Measurements from ENCODE around the gene TMEM272.

TMEM272 gene

GRCh38 chr13:51786425-51787265, 58.3 kb downstream of the TMEM272 start:
- TF ChIP-seq POLR2A (IDR thresholded peaks at IDR 0.05; ENCODE audit: low read depth, low read length) (no peak), POLR2AphosphoS5 (IDR thresholded peaks at IDR 0.05; ENCODE audit: low read depth, low read length) (no peak), TAF1 (IDR thresholded peaks at IDR 0.05; ENCODE audit: borderline replicate concordance, low read depth, low read length) (no peak)
- DNase-seq (ENCODE audit: insufficient read length) (no peak), FAIRE-seq (no peak)

- FAIRE-seq = no peak
- no peak for TF ChIP-seq POLR2AphosphoS5 (IDR thresholded peaks at IDR 0.05; ENCODE audit: low read depth, low read length)
- TF ChIP-seq POLR2A (IDR thresholded peaks at IDR 0.05; ENCODE audit: low read depth, low read length) = no peak
- TF ChIP-seq TAF1 (IDR thresholded peaks at IDR 0.05; ENCODE audit: borderline replicate concordance, low read depth, low read length) = no peak
Observed at GRCh38 chr13:51785712-51786424, 59.1 kb downstream of the TMEM272 start.

GRCh38 chr13:51784097-51784496, 60.9 kb downstream of the TMEM272 start:
- TF ChIP-seq TAF1 (IDR thresholded peaks at IDR 0.05; ENCODE audit: borderline replicate concordance, low read depth, low read length) (no peak), POLR2AphosphoS5 (IDR thresholded peaks at IDR 0.05; ENCODE audit: low read depth, low read length) (no peak), POLR2A (IDR thresholded peaks at IDR 0.05; ENCODE audit: low read depth, low read length) (no peak)
- DNase-seq (ENCODE audit: insufficient read length) (no peak), FAIRE-seq (no peak)

More at GRCh38 chr13:51785712-51786424, 59.1 kb downstream of the TMEM272 start:
- no peak for DNase-seq (ENCODE audit: insufficient read length)

DNA sequence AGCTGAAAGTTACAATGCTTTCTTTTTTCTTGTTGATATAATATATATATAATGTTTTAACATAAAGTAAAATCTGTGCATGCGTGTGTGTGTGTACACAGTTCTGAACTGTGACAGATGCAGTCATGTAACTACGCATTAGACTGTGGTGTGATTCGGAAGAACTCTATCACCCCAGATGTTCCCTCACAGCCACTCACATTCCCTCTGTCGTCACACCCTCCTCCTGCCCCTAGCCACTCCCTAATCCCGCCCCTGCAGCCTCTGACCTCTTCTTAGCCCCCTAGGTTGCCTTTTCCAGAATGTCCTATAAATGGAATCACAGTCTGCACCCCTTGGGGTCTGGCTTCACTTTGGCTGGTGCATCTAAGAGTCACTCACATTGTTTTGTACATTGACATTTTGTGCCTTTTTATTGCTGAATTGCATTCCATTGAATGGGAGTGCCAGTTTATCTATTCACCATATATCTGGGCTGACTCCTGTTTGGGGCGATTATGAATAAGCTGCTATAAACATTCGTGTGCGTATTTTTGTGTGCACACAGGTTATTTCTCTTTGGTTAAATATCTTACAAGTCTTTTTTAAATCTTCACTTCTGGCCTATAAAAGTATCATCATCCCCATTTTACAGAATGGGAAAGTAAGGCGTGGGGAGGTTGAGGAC, 61.4 kb downstream of the TMEM272 start:
- DNase-seq (ENCODE audit: insufficient read length) (no peak), FAIRE-seq (no peak)
- TF ChIP-seq POLR2A (IDR thresholded peaks at IDR 0.05; ENCODE audit: low read depth, low read length) = no peak

DNA sequence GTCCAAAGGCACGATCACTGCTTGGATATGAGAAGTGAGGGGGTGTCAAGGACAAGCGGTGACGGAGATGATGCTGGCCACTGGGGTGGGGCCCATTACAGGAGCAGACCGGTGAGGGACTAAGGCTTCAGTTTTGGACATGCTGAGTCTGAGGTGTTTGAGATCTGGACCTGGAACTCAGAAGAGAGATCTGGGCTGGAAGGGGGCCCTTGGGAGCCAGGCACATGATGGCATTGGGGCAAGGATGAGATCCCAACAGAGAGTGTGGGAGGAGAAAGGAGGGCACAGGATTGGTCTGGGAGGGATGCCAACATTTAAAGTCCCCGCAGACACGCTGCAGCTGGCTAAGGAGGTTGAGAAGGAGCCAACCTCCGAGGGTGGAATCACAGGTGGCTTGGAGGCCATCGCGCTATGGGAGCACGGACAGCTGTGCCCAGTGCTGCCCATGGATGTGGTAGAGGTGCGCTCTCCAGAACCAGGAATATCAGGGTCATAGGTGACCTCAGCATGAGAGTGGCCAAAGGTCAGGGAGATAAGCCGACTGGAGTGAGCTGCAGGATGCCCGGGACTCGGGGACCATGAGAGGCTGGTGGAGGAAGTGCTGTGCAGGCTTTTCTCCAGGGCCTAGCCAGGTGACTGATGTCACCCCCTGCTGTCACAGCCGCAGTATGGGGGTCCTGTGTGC, 62.8 kb downstream of the TMEM272 start:
- no peak for TF ChIP-seq TAF1 (IDR thresholded peaks at IDR 0.05; ENCODE audit: borderline replicate concordance, low read depth, low read length)
- TF ChIP-seq POLR2AphosphoS5 (IDR thresholded peaks at IDR 0.05; ENCODE audit: low read depth, low read length) = no peak
- TF ChIP-seq POLR2A (IDR thresholded peaks at IDR 0.05; ENCODE audit: low read depth, low read length) = no peak
- FAIRE-seq (no peak), DNase-seq (ENCODE audit: insufficient read length) (no peak)

DNA sequence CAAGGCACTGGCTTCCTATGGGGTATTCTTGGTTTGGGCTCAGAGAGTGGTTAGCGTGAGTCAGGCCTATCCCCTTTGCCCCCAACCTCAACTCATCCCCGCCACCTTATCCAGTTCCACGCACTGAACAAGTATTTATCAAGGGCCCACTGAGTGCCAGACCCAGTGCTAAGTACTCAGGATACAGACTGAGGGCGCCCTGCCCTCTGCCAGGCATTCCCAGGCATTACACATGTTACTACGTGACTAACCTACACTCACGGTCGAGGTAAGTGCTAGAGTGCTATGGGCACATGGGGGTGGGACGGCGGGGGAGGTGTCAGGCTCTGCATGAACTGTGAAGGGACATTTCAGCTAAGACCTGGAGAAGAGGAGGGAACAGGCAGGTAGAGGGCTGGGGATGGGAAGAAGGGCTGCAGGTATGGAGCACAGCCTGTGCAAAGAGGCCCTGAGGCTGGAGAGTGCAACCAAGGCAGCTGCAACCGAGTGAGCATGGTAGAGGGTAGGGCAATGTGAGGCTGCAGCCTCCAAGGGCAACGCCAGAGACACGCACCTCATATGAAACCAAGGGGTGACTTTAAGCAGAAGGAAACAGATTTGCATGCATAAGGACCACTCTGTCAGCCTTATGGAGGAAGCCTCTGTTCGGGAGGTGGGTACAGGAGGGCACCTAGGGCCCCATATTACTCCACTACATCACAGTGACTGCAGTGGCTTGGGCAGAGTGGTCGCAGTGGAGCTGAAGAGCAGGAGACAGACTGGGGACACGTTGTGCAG, 63.5 kb downstream of the TMEM272 start:
- DNase-seq (ENCODE audit: insufficient read length) = no peak
- no peak for TF ChIP-seq TAF1 (IDR thresholded peaks at IDR 0.05; ENCODE audit: borderline replicate concordance, low read depth, low read length)
- no peak for TF ChIP-seq POLR2AphosphoS5 (IDR thresholded peaks at IDR 0.05; ENCODE audit: low read depth, low read length)
- no peak for TF ChIP-seq POLR2A (IDR thresholded peaks at IDR 0.05; ENCODE audit: low read depth, low read length)
- FAIRE-seq = peak; percentile 74

GRCh38 chr13:51780099-51780498, 64.9 kb downstream of the TMEM272 start:
- FAIRE-seq (no peak), DNase-seq (ENCODE audit: insufficient read length) (no peak)
- TF ChIP-seq POLR2A (IDR thresholded peaks at IDR 0.05; ENCODE audit: low read depth, low read length) (no peak), POLR2AphosphoS5 (IDR thresholded peaks at IDR 0.05; ENCODE audit: low read depth, low read length) (no peak), TAF1 (IDR thresholded peaks at IDR 0.05; ENCODE audit: borderline replicate concordance, low read depth, low read length) (no peak)

DNA sequence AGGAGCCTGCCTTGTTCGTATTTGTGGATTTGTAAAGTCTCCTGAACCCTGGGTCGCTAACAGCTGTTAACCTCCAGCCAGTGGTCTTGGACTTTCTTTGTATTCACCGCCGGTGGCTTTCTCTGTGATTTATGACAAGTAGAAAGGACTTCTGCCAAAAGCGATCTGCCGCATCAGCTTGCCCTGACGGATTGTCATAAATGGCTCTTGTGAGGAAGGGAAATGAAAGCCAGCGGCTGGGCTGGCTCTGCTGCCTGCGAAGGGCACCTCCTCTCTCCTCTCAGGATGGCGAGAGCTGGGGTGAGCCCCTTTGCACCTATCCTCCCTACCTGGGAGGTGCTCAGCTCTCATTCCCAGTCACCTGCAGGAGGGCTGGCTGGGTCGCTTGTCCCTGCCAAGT, 66.6 kb downstream of the TMEM272 start:
- no peak for DNase-seq (ENCODE audit: insufficient read length)
- FAIRE-seq = no peak
- no peak for TF ChIP-seq POLR2A (IDR thresholded peaks at IDR 0.05; ENCODE audit: low read depth, low read length)
- TF ChIP-seq TAF1 (IDR thresholded peaks at IDR 0.05; ENCODE audit: borderline replicate concordance, low read depth, low read length) = no peak
- no peak for TF ChIP-seq POLR2AphosphoS5 (IDR thresholded peaks at IDR 0.05; ENCODE audit: low read depth, low read length)

DNA sequence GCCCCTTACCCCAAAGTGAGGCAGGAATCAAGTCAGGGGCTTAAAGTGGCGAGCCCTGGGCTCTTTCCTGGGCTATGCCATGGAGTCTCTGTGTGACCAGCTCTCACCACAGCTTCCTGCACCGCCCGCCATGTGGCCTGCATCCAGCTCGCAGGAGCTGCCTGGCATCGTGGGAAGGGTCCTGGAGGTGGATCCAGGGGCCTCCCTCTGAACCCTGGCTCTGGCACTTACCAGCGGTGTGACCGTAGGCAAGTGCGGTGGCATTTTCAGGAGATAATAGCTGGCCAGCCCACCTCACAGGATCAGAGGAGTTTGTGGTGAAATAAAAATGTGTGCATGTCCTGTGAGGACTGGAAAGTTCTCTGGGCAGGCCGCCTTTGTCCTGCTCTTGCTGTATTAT, 67.1 kb downstream of the TMEM272 start:
- TF ChIP-seq POLR2A (IDR thresholded peaks at IDR 0.05; ENCODE audit: low read depth, low read length) = no peak
- TF ChIP-seq TAF1 (IDR thresholded peaks at IDR 0.05; ENCODE audit: borderline replicate concordance, low read depth, low read length) = no peak
- TF ChIP-seq POLR2AphosphoS5 (IDR thresholded peaks at IDR 0.05; ENCODE audit: low read depth, low read length) = no peak
- no peak for FAIRE-seq
- no peak for DNase-seq (ENCODE audit: insufficient read length)

- DNase-seq (ENCODE audit: insufficient read length) (no peak), FAIRE-seq (no peak)
- no peak for TF ChIP-seq TAF1 (IDR thresholded peaks at IDR 0.05; ENCODE audit: borderline replicate concordance, low read depth, low read length)
- TF ChIP-seq POLR2AphosphoS5 (IDR thresholded peaks at IDR 0.05; ENCODE audit: low read depth, low read length) = no peak
- TF ChIP-seq POLR2A (IDR thresholded peaks at IDR 0.05; ENCODE audit: low read depth, low read length) = no peak
Observed at GRCh38 chr13:51776179-51776578, 68.8 kb downstream of the TMEM272 start.

All from GM12892 (cell line).